ENCODE results near the gene EFNA2.

The EFNA2 gene

GRCh38 chr19:1272423-1273262, 13.0 kb upstream of the EFNA2 start:
- no peak for DNase-seq

GRCh38 chr19:1273263-1274041, 12.2 kb upstream of the EFNA2 start:
- DNase-seq: no peak

- no peak for DNase-seq
Observed at GRCh38 chr19:1274081-1274851, 11.4 kb upstream of the EFNA2 start.

GRCh38 chr19:1274852-1275259, 10.8 kb upstream of the EFNA2 start:
- no peak for DNase-seq

- DNase-seq: peak; percentile 98
Observed at GRCh38 chr19:1275260-1275975, 10.3 kb upstream of the EFNA2 start, which contains the start of gene FAM174C. Gene FAM174C (plus strand): TSS chr19:1275530. CDS start chr19:1275550, 20 bp downstream.

GRCh38 chr19:1275976-1276627, 9.6 kb upstream of the EFNA2 start:
- no peak for DNase-seq

- DNase-seq: peak; percentile 45
Observed at GRCh38 chr19:1276628-1277022, 9.0 kb upstream of the EFNA2 start.

- DNase-seq: no peak
Observed at GRCh38 chr19:1277061-1277460, 8.6 kb upstream of the EFNA2 start.

GRCh38 chr19:1278074-1278473, 7.6 kb upstream of the EFNA2 start:
- DNase-seq: no peak

- DNase-seq: no peak
Observed at GRCh38 chr19:1278713-1279660, 6.7 kb upstream of the EFNA2 start.

- DNase-seq: peak; percentile 80
Observed at GRCh38 chr19:1279782-1280341, 5.8 kb upstream of the EFNA2 start.

GRCh38 chr19:1280636-1281568, 4.8 kb upstream of the EFNA2 start:
- DNase-seq: no peak

GRCh38 chr19:1281569-1282287, 3.9 kb upstream of the EFNA2 start:
- DNase-seq: no peak

- DNase-seq: no peak
Observed at GRCh38 chr19:1282588-1283206, 3.0 kb upstream of the EFNA2 start.

- no peak for DNase-seq
Observed at GRCh38 chr19:1283207-1283916, 2.3 kb upstream of the EFNA2 start.

GRCh38 chr19:1283917-1284292, 1.8 kb upstream of the EFNA2 start:
- no peak for DNase-seq

GRCh38 chr19:1284293-1284978, 1.2 kb upstream of the EFNA2 start:
- DNase-seq: no peak
